MG63 (cell line): ENCODE measurements around the gene SMAD7. TPM values are rescaled to one million over a fixed set of nuclear protein-coding genes. Genes with fewer than 3 reads are reported as not detected.

Source experiments
- DNase-seq: peaks from one replicate; pipeline ENCODE4 v3.0.0-alpha.2; 2020
- H3K27me3 ChIP-seq: fragments of 250-450 bp; sonication (Bioruptor Pico); 2 replicates; pipeline ENCODE4 v1.5.1; 2020; ENCODE audit warnings: mild to moderate bottlenecking, moderate library complexity
- H3K36me3 ChIP-seq: fragments of 250-450 bp; sonication (Bioruptor Pico); 2 replicates; pipeline ENCODE4 v1.5.1; 2020; ENCODE audit warnings: mild to moderate bottlenecking, moderate library complexity
- H3K4me3 ChIP-seq: fragments of 250-450 bp; sonication (Bioruptor Pico); 2 replicates; pipeline ENCODE4 v1.5.1; 2020; ENCODE audit warnings: mild to moderate bottlenecking, moderate library complexity
- H3K9me3 ChIP-seq: fragments of 250-450 bp; sonication (Bioruptor Pico); 2 replicates; pipeline ENCODE4 v1.5.1; 2020; ENCODE audit warnings: mild to moderate bottlenecking, moderate library complexity
- total RNA-seq: library from RNA; depleted of rRNA; stranded (reverse); fragments of >200 nt; shearing (Covaris generic); gene quantifications from 2 replicates; pipeline ENCODE4 v1.2.3, GENCODE V29; 2014; ENCODE audit warnings: low replicate concordance

The SMAD7 gene
- total RNA-seq, 1 experiment from 2014 or later, result 29.3 TPM

GRCh38 chr18:48968412-48969215 lies 17.8 kb upstream of the SMAD7 start:
- no peak overlapping the region for H3K4me3 ChIP-seq
- H3K9me3 ChIP-seq, result no peaks in the 10 kb centered on the region
- DNase-seq, result no peak
- no peaks in the 10 kb centered on the region for H3K27me3 ChIP-seq
- H3K36me3 ChIP-seq, result no peaks in the 10 kb centered on the region

DNA sequence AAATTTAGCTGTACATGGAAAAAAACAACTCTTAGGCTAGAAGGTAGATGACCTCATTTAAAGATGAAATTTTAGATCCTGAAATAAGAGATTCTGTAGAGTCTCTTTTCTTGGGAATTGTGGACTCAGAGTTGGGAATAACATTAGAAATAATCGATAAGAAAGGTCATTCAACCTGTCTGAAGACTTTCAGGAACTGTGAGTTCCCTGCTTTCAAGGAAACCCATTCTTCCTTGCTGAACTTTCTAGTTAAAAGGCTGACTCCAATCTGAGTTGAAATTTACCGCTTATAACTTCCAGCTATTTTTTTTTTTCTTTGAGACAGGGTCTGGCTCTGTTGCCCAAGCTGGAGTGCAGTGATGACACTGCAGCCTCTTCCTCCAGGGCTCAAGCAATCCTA lies 16.8 kb upstream of the SMAD7 start:
- H3K9me3 ChIP-seq, result no peaks in the 10 kb centered on the region
- DNase-seq, result no peak
- H3K27me3 ChIP-seq, result no peaks in the 10 kb centered on the region
- H3K4me3 ChIP-seq, result no peak overlapping the region
- H3K36me3 ChIP-seq, result no peaks in the 10 kb centered on the region

DNA sequence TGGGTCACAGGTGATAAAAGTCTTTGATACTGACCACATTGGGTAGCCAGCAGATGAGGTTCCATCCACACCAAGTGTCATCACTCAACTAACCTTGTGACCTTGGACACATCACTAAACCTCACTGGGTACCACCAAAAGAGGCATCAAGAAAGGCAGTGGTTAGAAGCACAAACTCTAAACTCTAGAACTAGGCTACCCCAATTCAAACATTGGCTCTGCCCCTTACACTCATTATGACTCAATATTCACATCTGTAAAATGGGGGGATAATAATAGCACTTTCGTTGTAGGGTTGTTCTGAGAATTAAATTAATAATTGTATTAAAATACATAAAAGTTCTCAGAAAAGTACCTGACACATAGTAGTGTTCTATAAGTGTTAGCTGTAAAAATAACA lies 15.8 kb upstream of the SMAD7 start:
- DNase-seq, result no peak
- no peaks in the 10 kb centered on the region for H3K36me3 ChIP-seq
- no peaks in the 10 kb centered on the region for H3K9me3 ChIP-seq
- H3K4me3 ChIP-seq, result no peak overlapping the region
- H3K27me3 ChIP-seq, result no peaks in the 10 kb centered on the region

- Histone ChIP-seq H3K9me3 (no peaks in the 10 kb centered on the region), H3K27me3 (no peaks in the 10 kb centered on the region), H3K36me3 (no peaks in the 10 kb centered on the region), H3K4me3 (no peak overlapping the region)
- DNase-seq, result no peak
Observed at GRCh38 chr18:48963586-48964470, 13.1 kb upstream of the SMAD7 start.

- Histone ChIP-seq H3K36me3 (no peaks in the 10 kb centered on the region), H3K9me3 (no peaks in the 10 kb centered on the region), H3K27me3 (no peaks in the 10 kb centered on the region), H3K4me3 (no peak overlapping the region)
- no peak for DNase-seq
Observed at GRCh38 chr18:48962994-48963561, 12.3 kb upstream of the SMAD7 start.

DNA sequence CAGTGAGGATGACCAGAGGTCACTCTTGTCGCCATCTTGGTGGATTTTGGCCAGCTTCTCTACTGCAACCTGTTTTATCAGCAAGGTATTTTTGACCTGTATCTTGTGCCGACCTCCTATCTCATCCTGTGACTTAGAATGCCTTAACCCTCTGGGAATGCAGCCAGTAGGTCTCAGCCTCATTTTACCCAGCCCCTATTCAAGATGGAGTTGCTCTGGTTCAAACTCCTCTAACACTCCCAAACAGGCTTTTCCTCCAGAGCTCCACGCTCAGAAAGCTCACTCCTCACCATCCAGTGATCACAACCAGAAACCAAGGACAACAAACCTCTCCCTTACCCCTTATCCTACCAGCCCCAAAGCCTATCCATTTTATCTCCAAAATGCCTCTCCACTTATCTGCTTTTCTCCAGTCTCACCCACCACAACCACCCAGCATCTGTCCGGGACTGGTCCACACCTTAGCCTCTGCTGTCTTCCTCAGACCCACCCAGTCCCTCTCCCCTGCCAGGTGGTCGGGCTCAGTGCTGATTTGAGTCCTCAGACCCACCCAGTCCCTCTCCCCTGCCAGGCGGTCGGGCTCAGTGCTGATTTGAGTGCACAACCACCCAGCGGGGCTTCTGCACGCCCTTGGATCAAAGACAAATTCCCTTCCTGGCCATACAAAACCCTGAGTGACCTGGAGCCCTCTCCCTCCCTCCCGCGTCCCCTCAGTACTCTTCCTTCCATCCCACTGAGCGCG lies 11.7 kb upstream of the SMAD7 start:
- Histone ChIP-seq H3K27me3 (no peaks in the 10 kb centered on the region), H3K4me3 (no peak overlapping the region), H3K9me3 (no peaks in the 10 kb centered on the region), H3K36me3 (no peaks in the 10 kb centered on the region)
- no peak for DNase-seq

GRCh38 chr18:48961547-48961946 lies 10.8 kb upstream of the SMAD7 start:
- Histone ChIP-seq H3K9me3 (no peaks in the 10 kb centered on the region), H3K4me3 (no peak overlapping the region), H3K36me3 (no peaks in the 10 kb centered on the region), H3K27me3 (no peaks in the 10 kb centered on the region)
- DNase-seq, result no peak

GRCh38 chr18:48959921-48960920 lies 9.5 kb upstream of the SMAD7 start:
- DNase-seq, result no peak
- Histone ChIP-seq H3K27me3 (no peaks in the 10 kb centered on the region), H3K9me3 (no peaks in the 10 kb centered on the region), H3K36me3 (no peaks in the 10 kb centered on the region), H3K4me3 (no peak overlapping the region)

- Histone ChIP-seq H3K9me3 (no peaks in the 10 kb centered on the region), H3K27me3 (no peaks in the 10 kb centered on the region), H3K36me3 (no peaks in the 10 kb centered on the region), H3K4me3 (no peak overlapping the region)
- DNase-seq, result no peak
Observed at GRCh38 chr18:48959551-48959920, 8.8 kb upstream of the SMAD7 start.

- Histone ChIP-seq H3K4me3 (no peak overlapping the region), H3K9me3 (no peaks in the 10 kb centered on the region), H3K27me3 (no peaks in the 10 kb centered on the region), H3K36me3 (no peaks in the 10 kb centered on the region)
- DNase-seq, result no peak
Observed at GRCh38 chr18:48958951-48959350, 8.2 kb upstream of the SMAD7 start.

DNA sequence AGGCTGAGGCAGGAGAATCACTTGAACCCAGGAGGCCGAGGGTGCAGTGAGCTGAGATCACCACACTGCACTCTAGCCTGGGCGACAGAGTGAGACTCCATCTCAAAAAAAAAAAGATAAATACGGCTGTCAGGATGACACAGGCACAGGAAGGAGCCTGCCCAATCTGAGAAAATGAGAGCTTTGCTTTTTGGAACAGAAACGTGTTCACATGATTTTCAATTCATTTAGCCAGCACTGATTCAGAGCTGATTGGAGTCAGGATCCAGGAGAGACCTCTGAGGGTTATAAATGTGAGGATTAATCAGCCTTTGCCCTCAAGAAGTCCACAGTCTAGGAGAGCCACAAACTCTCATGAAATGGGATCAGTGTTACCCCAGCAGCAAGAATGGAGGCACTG lies 6.9 kb upstream of the SMAD7 start:
- Histone ChIP-seq H3K36me3 (no peaks in the 10 kb centered on the region), H3K9me3 (no peaks in the 10 kb centered on the region), H3K27me3 (no peaks in the 10 kb centered on the region), H3K4me3 (no peak overlapping the region)
- no peak for DNase-seq

GRCh38 chr18:48957136-48957535 lies 6.4 kb upstream of the SMAD7 start:
- no peaks in the 10 kb centered on the region for H3K27me3 ChIP-seq
- no peak for DNase-seq
- H3K4me3 ChIP-seq, result no peak overlapping the region
- no peaks in the 10 kb centered on the region for H3K36me3 ChIP-seq
- H3K9me3 ChIP-seq, result no peaks in the 10 kb centered on the region

GRCh38 chr18:48956356-48956755 lies 5.6 kb upstream of the SMAD7 start:
- H3K9me3 ChIP-seq, result no peaks in the 10 kb centered on the region
- no peaks in the 10 kb centered on the region for H3K36me3 ChIP-seq
- no peaks in the 10 kb centered on the region for H3K27me3 ChIP-seq
- no peak for DNase-seq
- H3K4me3 ChIP-seq, result no peak overlapping the region

DNA sequence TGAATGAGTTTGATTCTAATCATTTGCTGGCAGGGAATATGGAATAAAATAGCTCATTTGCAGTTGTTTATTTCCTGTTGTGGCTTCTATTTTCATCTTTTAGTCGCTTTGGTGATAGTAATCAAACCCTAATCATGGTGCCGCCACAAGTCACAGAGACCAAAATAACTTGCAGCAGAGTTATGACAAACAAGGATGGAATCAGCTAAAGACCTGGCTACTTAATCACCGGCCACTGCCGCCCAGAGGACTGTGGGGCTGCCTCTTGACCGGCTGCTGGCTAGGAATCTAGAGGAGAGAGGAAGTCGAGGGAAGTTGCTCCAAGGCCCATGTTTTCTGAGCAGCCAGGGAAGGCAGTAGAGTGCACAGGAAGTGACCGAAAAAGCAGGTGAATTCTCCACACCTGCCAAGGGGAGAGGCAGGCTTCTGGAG lies 5.1 kb upstream of the SMAD7 start:
- DNase-seq, result peak; percentile 76
- H3K4me3 ChIP-seq, result no peak overlapping the region

DNA sequence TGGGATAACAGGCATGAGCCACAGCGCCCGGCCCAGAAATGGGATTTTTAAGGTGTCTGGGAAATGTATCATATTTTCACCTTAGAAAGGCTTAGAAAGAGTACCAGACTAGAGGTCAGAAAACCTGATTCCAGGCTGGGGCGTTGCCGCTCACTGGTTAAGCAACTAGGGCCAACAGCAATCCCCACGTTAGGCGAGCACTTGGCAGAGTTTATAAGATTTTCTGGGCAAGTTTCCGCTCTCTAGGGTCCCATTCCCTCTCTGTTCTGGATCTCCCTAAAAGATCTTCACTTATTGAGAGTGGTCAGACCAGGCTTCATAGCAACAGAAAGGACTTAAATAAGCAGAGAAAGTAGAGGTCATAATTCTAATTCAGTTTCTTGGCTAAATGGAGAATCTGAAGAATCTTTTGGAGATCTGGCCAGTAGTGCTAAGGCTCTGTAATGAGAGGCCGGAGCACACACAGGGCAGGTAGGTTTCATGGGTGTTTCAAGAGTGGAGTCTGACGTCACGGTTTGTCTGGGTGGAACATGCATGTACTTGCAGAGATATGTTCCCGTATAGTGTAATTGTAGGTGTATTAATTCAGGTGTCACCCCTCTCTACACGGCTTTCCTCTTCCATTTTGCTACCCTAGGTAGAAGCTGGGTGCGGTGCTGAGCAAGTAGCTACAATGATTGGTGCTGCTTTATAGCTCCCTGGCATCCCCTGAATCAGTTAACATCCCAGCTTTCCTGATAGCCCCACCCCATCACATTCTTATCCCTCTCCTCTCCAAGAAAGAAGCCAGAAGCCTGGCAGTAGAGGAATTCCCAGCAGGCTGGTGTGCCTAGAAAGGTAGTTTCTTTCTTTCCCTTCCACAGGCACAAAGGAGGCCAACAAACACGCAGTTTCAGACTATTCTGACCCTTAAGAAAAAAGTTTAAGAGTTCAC lies 4.4 kb upstream of the SMAD7 start:
- Histone ChIP-seq H3K4me3 (no peak overlapping the region), H3K9me3 (no peaks in the 10 kb centered on the region), H3K27me3 (no peaks in the 10 kb centered on the region), H3K36me3 (no peaks in the 10 kb centered on the region)
- no peak for DNase-seq

More for the DNA sequence above, 5.1 kb upstream of the SMAD7 start:
- H3K36me3 ChIP-seq, result no peaks in the 10 kb centered on the region
- no peaks in the 10 kb centered on the region for H3K27me3 ChIP-seq
- H3K9me3 ChIP-seq, result no peaks in the 10 kb centered on the region
